ENCODE data around the gene ZCCHC14. TPM values are rescaled to one million over a fixed set of nuclear protein-coding genes. Genes with fewer than 3 reads are reported as not detected.

ZCCHC14 gene
- total and polyA plus RNA-seq, 10 of the 15 experiments (the other 5 are each of a cell fraction or from before 2014, with no cell fraction given): 0.02 to 0.26 (median 0.05) TPM; not detected in 3

DNA sequence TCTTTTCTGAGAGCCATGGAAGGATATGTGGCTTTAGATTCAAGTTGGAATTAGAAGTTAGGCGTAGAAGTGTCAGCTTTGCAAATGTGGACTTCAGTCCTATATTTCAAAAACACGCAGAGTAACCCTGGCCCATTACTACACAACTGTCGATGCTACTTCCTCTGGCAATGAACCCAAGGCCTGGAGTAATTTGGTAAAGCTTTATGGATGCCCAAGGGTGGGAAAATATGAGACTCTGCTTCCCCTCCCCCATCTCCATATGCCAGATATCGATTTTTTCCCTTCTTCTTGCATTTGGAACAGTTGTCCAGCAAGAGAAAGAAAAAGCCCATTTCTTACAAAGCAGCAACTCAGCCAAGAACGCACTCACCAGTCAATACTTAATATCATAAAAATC, 103.6 kb downstream of the ZCCHC14 start (continued):
- TF ChIP-seq, protein P1, sequence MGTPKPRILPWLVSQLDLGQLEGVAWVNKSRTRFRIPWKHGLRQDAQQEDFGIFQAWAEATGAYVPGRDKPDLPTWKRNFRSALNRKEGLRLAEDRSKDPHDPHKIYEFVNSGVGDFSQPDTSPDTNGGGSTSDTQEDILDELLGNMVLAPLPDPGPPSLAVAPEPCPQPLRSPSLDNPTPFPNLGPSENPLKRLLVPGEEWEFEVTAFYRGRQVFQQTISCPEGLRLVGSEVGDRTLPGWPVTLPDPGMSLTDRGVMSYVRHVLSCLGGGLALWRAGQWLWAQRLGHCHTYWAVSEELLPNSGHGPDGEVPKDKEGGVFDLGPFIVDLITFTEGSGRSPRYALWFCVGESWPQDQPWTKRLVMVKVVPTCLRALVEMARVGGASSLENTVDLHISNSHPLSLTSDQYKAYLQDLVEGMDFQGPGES (IDR thresholded peaks at IDR 0.05): no peak
- TF ChIP-seq STAT1 (conservative IDR thresholded peaks at IDR 0.05) (no peak), NFXL1 (IDR thresholded peaks at IDR 0.05; ENCODE audit: borderline replicate concordance) (no peak), TARDBP (IDR thresholded peaks at IDR 0.05; ENCODE audit: borderline replicate concordance) (no peak), ASH2L (IDR thresholded peaks at IDR 0.05; ENCODE audit: borderline replicate concordance, low read depth) (no peak), NFYA (IDR thresholded peaks at IDR 0.05; ENCODE audit: borderline replicate concordance, low read depth, low read length) (no peak), ATF7 (IDR thresholded peaks at IDR 0.05; ENCODE audit: low read depth) (no peak), REST (IDR thresholded peaks at IDR 0.05; ENCODE audit: low read depth, low read length) (no peak), ZNF687 (IDR thresholded peaks at IDR 0.05) (no peak)
